GM19463 (cell line): ENCODE results near the gene TREM2.

Experiments used
- ATAC-seq: cut with Tn5 transposase; IDR thresholded peaks from one replicate; pipeline ENCODE4 v1.9.1; 2021; ENCODE audit warnings: mild to moderate bottlenecking, moderate library complexity; ENCODE audit not compliant: unreplicated experiment

Gene TREM2

DNA sequence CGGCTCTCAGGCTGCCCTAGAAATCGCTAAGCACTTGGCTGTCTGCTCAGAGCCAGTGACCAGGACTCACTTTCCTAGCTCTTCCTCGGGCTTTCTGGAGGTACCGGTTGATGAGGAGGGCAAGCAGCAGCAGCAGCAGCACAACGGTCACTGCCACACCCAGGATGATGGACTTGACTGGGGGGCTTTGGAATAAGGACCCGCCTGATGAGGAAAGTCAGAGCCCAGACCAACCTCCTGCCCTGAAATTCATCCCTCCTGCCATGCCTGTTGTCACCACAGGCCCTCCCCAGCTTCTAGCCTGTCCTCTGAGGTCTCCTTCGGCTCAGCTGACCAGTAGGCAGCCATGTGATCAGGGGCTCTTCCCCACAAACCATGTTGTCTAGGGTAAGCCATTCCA is 21.8 kb upstream of the TREM2 start:
- ATAC-seq: no peak

DNA sequence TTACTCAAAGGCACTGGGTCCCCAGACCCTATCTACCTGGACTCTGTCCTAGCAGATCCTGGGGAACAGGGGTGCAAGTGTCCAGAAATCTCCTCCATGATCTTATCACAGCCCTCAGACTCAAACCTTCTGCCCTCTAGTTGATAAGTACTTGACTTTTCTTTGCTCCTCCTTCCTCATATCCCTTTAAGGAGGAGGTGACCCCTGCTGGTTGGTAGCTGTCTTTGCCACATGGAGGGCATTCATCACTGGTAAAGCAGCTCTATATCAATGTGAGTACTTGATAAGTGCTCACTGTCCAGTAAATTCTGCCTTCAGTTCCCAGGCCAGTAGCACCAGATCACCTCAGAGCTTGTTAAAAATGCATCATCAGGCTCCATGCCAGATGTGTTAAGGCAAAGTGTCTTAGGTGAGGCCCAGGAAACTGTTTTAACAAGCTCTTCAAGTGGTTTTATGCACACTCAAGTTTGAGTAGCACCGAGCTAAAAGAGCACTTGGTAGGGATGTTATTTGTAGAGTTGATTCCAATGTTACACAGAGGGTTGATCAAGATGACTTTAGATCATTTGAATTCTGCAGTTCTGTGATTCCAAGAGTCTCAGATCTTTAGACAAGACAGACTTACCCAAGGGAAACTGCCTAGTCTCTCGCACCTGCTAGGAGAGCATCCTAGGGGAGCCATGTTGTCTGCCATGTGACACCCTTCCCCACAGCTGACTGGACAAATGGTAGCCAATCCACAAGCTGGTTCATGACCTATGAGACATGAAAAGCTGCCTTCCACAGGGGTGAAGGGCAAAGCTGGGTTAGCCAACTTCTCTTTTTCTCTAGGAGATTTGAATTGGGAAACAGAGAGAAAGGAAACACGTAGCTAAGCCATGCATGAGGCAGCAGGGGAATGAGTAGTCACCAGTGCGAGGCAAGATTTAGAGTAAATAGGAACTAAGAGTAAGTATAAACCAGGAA is 19.4 kb upstream of the TREM2 start:
- no peak for ATAC-seq

DNA sequence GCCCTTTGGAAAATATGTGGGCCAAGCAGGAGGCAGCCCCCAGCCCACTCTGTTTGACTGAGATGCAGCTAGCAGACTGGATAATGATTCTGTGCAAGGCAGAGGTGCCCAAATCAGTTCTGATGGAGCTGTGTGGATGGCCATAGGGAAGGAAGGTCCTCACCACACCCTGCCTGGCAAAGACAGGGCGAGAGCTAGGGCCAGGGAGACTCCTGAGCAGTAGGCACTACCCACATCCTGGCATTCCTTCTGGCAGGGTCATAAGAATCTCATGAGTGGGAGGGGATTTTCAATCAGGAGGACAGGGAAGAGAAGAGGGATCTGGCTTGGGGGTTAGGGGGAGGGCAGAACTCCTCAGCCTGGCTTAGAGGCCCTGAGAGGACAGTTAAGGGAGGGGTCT is 18.6 kb upstream of the TREM2 start:
- no peak for ATAC-seq

DNA sequence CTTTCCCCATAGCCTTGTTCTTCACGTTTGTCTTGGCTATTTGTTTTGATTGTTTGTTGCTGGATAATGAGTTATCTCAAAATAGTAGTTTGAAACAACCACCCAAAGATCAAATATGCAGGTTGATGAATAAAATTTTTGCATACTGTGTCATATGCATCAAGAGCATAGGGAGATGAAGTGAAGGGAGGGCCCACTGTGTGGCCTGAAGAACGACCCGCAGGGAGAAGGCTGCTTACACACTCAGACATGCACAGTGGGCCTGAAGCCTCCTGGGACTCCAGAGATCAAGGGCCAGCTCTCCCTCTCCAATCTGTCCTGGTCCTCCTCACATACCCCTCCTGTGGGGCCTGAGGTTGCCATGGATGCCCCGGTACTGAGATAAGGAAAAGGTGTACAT is 16.2 kb upstream of the TREM2 start:
- ATAC-seq: no peak

DNA sequence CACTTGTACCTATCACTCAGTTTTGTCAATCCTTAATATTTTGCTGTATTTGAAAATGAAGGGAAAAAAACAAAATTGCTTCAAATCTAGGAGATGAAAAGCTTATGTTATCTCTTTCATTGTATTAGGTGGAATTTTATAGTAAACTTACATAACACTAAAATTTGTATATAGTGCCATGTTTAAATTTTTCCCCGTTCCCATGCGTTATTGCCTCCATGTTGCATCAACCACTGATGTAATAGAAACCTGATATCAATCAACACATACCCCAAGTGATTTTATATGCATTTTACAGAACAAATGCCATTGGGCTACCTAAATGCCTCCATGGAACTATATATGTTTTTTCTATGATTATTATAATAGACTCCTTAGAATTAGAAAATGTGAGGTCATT is 14.8 kb upstream of the TREM2 start:
- ATAC-seq: no peak

DNA sequence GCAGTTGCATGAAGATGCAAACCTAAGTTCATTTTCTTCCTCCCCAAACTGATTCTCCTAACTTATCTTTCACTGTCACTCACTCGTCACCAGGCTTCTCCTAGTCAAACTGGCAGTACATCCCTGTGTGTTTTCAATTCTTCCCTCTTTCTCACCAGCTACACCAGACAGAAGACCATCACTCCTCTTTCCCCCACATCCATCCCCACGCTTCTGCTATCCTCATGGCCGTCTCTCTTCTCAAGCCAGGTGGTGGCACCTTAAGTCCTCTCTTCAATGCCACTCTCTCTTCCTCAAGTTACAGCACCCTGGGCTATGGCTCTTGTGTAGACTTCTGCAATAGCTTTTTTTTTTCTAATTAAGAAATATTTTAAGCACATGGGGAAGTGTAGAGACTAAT is 14.4 kb upstream of the TREM2 start:
- ATAC-seq: no peak

DNA sequence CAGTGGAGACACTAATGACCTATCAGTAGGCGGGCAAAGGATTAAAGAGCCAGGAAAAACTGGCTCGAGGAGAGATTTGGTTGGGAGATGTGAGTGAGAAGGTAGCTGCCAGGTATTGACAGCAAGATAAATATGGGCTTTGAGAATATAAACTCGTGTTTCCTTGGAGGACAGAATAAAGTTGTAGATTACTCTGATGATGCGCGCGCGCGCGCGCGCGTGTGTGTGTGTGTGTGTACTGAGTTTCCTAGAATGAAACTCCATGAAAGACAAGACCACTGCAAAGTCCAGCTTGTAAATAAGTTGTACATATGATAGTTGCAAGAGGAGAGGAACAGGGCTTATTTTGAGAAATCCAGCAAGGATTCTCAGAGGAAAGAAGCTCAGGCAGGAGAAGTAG is 13.3 kb upstream of the TREM2 start:
- no peak for ATAC-seq

DNA sequence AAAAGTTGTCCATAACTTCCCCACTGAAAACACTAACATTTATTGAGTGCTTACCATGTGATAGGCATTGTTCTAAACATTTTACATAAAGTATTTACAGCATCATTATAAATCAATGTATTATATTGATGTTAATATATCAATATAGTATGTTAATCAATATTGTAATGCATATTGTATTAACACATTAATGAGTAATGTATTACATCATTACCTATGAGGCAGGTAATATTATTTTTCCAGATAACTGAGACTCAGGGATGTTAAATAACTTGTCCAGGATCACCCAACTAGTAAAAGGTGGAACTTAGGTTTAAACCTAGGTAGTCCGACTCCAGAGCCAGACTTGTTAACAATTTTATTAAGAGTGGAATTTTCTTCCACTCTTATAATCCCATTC is 12.2 kb upstream of the TREM2 start:
- no peak for ATAC-seq

DNA sequence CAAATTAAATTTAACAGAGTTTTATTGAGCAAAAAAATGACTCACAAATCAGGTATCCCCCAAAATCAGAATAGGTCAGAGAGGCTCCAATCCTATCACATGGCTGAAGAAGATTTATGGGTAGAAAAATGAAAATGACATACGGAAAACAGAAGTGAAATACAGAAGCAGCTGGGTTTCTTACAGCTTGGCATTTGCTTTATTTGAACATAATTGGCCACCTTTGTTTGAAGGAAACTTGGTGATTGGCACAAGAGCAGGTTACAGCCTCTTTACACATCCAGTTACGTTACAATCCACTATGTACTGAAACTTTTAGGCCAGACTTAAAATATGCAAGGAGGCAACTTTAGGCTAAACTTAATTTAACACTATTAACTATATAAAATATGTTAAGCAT is 11.7 kb upstream of the TREM2 start:
- no peak for ATAC-seq

DNA sequence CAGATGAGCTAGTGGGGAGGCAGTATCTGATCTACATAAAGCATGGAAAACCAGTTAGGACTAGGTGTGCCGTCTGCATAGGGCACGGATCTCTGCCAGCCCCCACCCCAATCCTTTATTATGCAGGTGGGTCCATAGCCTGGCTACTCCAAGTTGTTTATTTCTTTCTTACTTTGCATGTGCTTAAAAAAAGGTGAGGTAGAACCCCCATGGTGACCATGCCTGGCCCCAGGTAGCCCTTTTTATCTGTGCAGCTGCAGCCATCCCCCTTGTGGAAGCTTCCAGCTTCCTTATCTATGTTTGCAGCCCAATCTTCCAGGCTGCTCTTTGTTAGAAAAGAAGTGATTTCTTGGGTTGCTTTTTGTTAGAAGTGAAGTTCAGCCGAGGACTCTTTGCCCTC is 9.0 kb upstream of the TREM2 start:
- no peak for ATAC-seq

DNA sequence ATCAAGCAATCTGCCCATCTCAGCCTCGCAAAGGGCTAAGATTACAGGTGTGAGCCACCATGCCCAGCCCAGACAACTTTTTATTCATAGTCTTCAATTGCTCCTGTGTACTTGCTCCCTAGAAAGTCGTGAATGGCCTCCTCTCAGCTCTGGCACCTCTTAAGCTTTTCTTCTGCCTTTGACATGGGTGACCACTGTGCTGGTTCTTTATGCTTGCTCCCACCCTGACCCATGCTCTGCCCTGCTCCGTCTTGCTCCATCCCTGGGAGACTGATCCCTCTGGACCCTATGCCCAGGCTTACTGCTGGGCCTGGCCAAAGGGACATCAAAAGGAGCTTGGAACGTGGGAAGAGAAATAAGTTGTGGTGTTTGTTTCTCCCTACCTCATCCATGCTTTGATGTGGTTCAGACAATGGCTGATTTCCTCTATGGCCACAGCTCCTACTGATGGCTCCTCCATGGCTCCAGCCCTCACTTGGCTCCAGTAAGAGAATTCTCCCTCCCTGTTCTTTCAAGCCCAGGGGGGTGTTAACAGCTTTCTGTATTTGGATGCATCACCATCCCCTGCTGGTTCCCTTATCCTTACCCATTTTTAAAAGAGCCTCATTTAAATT is 7.7 kb upstream of the TREM2 start:
- no peak for ATAC-seq

DNA sequence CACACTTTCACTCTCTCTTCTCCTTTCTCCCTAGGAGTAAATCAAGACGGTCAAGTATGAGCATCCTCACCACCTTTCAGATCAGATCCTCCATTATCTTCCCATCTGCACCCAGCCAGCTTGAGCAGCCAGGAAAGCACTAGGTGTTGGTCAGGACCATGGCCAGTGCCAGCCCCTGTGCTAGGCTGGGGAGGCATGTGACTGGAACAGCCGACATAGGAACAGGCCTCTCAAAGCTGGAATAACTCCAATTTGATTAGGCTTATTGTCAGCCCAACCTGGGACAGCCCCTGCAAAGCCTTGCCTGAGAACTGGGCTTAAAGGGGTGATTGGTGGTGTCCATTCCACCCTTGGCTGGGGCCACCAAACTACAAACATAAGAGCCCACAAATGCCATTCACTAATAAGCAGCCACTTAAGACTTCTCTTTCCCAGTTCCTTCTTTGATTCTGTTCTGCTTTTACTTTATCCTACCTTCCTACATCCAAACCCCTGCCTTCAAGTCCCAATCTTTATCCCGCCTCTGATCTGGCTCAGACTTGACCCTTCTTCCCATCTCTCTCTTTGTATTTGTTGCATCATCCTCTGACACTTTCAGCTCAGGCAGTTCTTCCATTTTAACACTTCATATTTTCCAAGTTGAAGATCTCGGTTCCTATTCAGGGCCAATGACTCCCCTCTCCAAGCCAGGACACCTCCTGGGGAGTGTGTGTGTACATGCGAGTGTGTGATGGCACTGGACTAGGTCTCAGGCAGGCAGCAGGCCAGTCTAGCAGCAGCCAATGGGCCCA is 4.5 kb upstream of the TREM2 start:
- no peak for ATAC-seq

DNA sequence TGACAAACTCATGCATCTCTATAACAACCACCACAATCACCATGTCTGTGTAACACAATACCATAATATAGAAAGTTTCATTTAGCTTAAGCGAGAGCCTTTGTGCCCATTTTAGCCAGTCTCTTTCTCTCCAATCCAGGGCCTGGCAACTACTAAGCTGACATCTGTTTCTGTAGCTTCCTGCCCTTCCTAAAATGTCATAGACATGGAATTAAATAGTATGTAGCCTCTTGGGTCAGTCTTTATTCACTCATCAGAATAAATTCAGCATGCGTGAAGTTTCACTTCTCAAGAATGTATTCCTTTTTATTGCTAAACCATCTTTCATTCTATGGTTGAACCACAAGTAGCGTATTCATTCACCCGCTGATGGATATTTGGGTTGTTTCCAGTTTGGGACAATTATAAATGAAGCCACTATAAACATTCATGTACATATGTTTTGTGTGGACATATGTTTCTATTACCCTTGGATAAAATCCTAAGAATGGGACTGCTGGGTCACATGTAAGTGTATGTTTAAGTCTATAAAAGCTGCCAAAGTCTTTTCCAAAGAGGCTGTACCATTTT is 1.7 kb upstream of the TREM2 start:
- no peak for ATAC-seq

DNA sequence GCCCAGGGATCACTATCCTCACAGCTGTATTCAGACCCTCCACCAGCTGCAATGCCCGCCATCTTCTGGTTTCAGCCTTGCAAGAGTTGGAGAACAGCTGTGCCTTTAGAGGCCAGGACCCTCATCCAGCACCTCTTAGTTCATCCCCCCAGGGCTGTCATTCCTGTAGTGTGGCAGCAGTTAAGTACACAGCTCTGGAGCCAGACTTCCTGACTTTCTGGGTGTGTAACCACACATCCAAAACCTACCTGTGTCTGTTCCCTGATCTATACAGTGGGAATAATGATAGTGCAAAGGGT is 452 bp upstream of the TREM2 start:
- ATAC-seq: no peak

DNA sequence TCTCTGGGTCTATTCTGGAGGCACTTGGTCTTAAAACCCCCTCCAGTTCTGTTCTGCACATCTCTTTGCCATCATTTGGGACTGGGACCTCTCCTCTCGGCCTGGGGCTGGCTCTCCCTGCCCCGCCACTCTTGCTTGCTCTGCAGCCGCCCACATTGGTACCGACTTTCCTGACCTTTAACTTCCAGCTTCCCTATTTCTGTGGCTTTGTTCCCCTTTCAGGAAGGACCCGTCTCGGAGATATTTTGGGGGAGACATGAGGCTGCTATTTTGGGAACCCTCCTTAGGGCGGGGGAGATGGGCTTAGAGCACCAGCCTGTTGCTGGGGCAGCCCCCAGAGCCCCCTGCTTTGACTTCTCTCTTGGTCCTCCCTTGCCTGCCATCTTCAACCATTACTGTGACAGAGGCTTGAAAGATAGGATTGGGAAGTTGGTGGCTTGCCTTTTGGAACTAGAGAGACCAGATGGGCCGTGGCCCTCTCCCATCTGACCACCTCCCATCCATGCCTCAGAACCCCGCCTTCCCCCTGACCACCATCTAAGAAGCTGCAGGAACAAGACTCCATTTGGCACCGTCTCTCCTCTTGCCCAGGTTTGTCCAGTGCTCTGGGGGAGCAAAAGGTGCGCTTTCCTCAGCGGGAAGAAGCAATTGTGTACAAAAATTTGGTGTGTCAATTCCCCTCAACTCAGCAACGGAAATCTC is 914 bp downstream of the TREM2 start:
- ATAC-seq: no peak

DNA sequence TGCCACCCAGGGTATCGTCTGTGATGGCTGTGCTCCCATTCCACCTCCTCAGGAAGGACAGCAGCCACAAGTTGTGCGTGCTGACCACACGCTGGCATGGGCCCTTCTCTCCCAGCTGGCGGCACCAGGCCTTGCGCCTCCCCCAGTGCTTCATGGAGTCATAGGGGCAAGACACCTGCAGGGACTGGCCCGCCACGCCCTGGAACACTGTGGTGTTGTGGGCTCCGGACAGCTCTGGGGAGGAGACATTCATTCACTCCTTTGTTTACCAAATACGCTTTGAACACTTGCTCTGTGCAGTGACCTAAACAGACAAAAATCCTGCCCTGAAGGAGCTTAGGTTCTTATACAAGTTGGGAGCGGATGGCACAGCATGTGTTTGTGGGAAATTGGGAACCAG is 1.5 kb downstream of the TREM2 start:
- no peak for ATAC-seq

DNA sequence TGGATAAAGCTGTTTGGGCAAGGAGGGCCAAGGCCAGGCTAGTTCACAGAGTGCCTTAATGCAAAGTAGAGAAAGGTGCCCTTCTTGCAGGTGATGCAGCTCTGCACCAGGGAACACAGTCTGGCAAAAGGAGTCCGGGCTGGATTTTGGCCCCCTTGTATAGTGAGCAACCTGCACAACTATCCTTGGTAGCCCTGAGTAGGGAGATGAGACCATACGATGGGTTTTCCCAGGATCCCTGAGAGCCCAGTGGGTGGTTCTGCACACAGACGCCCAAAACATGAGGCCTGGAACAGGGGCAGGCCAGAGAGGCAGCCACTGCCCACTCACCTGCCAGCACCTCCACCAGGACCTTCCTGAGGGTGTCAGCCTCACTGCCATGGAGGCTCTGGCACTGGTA is 2.0 kb downstream of the TREM2 start:
- no peak for ATAC-seq

DNA sequence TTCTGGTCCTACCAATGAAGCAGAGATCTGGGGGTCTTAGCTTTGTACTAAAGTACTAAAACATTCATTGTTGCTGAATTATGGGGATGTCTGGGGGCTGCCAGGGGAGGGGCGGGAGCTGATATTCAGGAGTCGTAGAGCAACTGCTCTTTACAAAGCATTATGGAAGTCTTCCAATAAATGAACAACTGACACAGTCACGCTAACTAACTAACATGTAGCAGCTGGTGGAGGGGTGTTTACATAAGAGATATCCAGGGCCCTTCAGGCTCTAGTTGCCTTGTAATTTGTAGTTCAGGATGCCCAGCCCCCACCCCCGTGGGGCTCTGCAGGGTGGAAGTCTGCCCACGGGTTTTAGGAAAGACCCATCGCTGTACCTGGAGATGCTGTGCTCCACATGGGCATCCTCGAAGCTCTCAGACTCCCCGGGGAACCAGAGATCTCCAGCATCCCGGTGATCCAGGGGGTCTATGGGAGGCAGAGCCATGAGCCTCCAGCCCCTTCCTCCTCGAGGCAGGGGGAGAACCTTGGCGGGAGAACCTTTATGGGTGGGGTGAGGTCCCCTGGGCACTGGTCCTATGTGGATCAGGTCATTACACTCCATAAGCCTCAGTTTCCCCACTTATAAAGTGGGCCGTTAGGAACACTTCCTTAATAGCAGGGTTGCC is 3.4 kb downstream of the TREM2 start:
- ATAC-seq: no peak

DNA sequence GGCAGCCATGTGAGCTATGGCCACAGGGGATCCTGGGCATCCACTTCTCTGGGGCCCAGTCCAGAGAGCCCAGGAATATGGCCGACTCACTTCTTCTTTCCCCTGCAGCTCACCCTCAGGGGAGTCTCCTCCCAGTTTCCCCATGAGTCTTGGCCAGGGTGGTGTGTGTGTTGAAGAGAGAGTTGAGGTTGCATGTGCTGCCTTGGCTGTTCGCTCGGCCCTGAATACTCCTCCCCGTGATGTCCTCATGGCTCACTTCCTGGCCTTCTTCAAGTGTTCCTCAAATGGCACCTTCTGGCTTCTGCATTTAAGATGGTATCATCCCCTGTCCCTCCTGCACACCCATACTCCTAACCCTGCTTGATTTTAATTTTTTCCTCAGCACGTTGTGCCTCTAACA is 5.6 kb downstream of the TREM2 start:
- no peak for ATAC-seq

DNA sequence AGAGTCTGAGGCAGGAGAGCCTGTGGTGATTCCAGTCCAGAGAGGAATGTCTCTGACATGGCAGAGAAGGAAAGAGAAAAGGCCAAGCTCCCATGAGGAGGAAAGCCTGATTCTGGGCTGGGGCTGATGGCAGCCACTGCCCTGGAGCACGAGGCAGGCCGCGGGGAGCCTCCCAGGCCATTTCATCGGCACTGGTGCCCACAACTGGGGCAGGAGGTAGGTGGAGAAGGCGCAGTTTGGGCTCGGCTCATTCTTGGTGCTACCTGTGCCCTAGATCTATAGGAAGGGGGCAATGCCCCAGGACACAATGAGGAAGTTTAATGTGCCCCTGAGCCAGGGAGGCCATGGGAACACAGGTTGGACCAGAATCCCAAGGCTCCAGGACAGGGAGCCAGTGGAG is 6.1 kb downstream of the TREM2 start:
- no peak for ATAC-seq

DNA sequence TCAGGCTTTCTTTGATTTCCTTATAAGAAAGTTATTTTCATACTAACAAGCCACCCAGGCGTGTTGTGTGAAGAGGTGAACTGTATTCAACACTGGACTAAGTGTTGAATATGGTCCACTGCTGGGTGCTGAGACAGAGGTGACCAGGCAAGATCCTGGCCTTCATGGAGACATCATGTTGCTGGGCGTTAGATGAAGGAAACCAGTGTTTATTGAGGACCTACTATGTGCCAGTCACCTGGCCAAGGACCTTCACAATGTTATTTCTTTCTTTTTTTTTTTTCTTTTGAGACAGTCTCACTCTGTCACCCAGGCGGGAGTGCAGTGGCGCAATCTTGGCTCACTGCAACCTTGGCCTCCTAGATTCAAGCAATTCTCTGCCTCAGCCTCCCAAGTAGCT is 6.9 kb downstream of the TREM2 start:
- no peak for ATAC-seq
